Glutamatergic neuron (in vitro differentiated cells): ENCODE measurements around the gene TDRD6. TPM values are rescaled to one million over a fixed set of nuclear protein-coding genes. Genes with fewer than 3 reads are reported as not detected.

Source experiments
- DNase-seq: peaks from one replicate; pipeline ENCODE4 v3.0.0; 2022
- H3K27ac Mint-ChIP-seq: one replicate; pipeline ENCODE4 v1.8.0; 2020; ENCODE audit warnings: mild to moderate bottlenecking, mixed read lengths, inconsistent platforms; ENCODE audit not compliant: unreplicated experiment
- H3K27me3 Mint-ChIP-seq: one replicate; pipeline ENCODE4 v1.8.0; 2020; ENCODE audit warnings: mild to moderate bottlenecking, moderate library complexity, mixed read lengths, inconsistent platforms; ENCODE audit not compliant: unreplicated experiment
- H3K36me3 Mint-ChIP-seq: one replicate; pipeline ENCODE4 v1.8.0; 2020; ENCODE audit warnings: mild to moderate bottlenecking, mixed read lengths, inconsistent platforms; ENCODE audit not compliant: unreplicated experiment
- H3K4me1 Mint-ChIP-seq: one replicate; pipeline ENCODE4 v1.8.0; 2020; ENCODE audit warnings: mild to moderate bottlenecking, low read depth, mixed read lengths, inconsistent platforms; ENCODE audit not compliant: unreplicated experiment
- H3K4me3 Mint-ChIP-seq: one replicate; pipeline ENCODE4 v1.8.0; 2020; ENCODE audit warnings: mild to moderate bottlenecking, mixed read lengths, inconsistent platforms; ENCODE audit not compliant: unreplicated experiment
- H3K9me3 Mint-ChIP-seq: one replicate; pipeline ENCODE4 v1.8.0; 2020; ENCODE audit warnings: mild to moderate bottlenecking, moderate library complexity, mixed read lengths, inconsistent platforms; ENCODE audit not compliant: unreplicated experiment
- CTCF ChIP-seq: fragments of 200-600 bp; sonication (generic); IDR thresholded peaks from one replicate; pipeline ENCODE4 v1.5.0; 2021; ENCODE audit not compliant: partially characterized antibody, unreplicated experiment
- total RNA-seq: library from RNA; stranded (reverse); fragmentation: NEBNext Ultra II Directional; extraction: Animal tissue kit (Norgen Biotek cat#: 25700); gene quantifications from one replicate; pipeline ENCODE4 v1.2.1, GENCODE V29; 2021; ENCODE audit not compliant: unreplicated experiment

The TDRD6 gene
- total RNA-seq, 1 donor from 2014 or later, result 0.64 TPM

GRCh38 chr6:46652232-46652602 is 35.5 kb upstream of the TDRD6 start:
- no peaks in the 10 kb centered on the region for H3K9me3 Mint-ChIP-seq
- no peak for TF ChIP-seq CTCF
- no peaks in the 10 kb centered on the region for H3K36me3 Mint-ChIP-seq
- peaks cover 7% of the 10 kb centered on the region for H3K27me3 Mint-ChIP-seq
- peak overlapping the region; percentile 96 for H3K4me3 Mint-ChIP-seq
- DNase-seq, result no peak
- no peak overlapping the region for H3K27ac Mint-ChIP-seq
- peaks cover 4% of the 10 kb centered on the region for H3K4me1 Mint-ChIP-seq

GRCh38 chr6:46652603-46653438 is 34.9 kb upstream of the TDRD6 start, which contains the start of the genes CYP39A1 and SLC25A27:
Gene CYP39A1 (minus strand): TSS chr6:46652818. CDS start chr6:46652582, 236 bp downstream.
Gene SLC25A27 (plus strand): TSS chr6:46652975. CDS start chr6:46653193, 218 bp downstream.
- TF ChIP-seq CTCF, result no peak
- Mint-ChIP-seq H3K27me3 (peaks cover 7% of the 10 kb centered on the region), H3K36me3 (no peaks in the 10 kb centered on the region), H3K9me3 (no peaks in the 10 kb centered on the region), H3K4me1 (peaks cover 4% of the 10 kb centered on the region), H3K27ac (peak within 1 kb of the TSS; percentile 53), H3K4me3 (peak within 1 kb of the TSS; percentile 96)
- peak; percentile 93 for DNase-seq

GRCh38 chr6:46653439-46654195 is 34.1 kb upstream of the TDRD6 start:
- Mint-ChIP-seq H3K9me3 (no peaks in the 10 kb centered on the region), H3K27me3 (peaks cover 7% of the 10 kb centered on the region), H3K36me3 (no peaks in the 10 kb centered on the region), H3K4me3 (peak overlapping the region; percentile 96), H3K27ac (peak overlapping the region; percentile 53), H3K4me1 (peaks cover 4% of the 10 kb centered on the region)
- no peak for TF ChIP-seq CTCF
- no peak for DNase-seq

GRCh38 chr6:46655803-46656202 is 31.9 kb upstream of the TDRD6 start:
- H3K27ac Mint-ChIP-seq, result no peak overlapping the region
- peaks cover 7% of the 10 kb centered on the region for H3K27me3 Mint-ChIP-seq
- TF ChIP-seq CTCF, result peak; percentile 64
- H3K9me3 Mint-ChIP-seq, result no peaks in the 10 kb centered on the region
- peak; percentile 65 for DNase-seq
- H3K4me3 Mint-ChIP-seq, result no peak overlapping the region
- peaks cover 4% of the 10 kb centered on the region for H3K4me1 Mint-ChIP-seq
- H3K36me3 Mint-ChIP-seq, result no peaks in the 10 kb centered on the region
